Activated CD4-positive, alpha-beta T cell treated with anti-CD3 and anti-CD28 coated beads, Interleukin-2, amount 10 ng/mL, durations not matched to agents 7 days and 5 days (primary cell): Measurements from ENCODE around the gene SLC35G6. TPM values are rescaled to one million over a fixed set of nuclear protein-coding genes. Genes with fewer than 3 reads are reported as not detected.
A peak's percentile ranks its signal among the peaks of the same experiment; 100 is the strongest.

ENCODE experiments used
- CTCF ChIA-PET: fragments of 350-600 bp; sonication (Branson Sonifier 250); formaldehyde crosslinking; loops from one replicate; lab custom pipeline; 2021; ENCODE audit warnings: antibody characterized with exemption; lab: Charles Lee
- POLR2A ChIA-PET: fragments of 350-600 bp; sonication (Branson Sonifier 250); formaldehyde crosslinking; loops from one replicate; lab custom pipeline; 2021; ENCODE audit warnings: antibody characterized with exemption; lab: Charles Lee
- DNase-seq: peaks from one replicate; pipeline ENCODE4 v3.0.0-alpha.2; 2020
- H3K27ac Mint-ChIP-seq: one replicate; pipeline ENCODE4 v1.8.0; 2021; ENCODE audit warnings: mild to moderate bottlenecking, moderate library complexity, mixed read lengths
- H3K27me3 Mint-ChIP-seq: one replicate; pipeline ENCODE4 v1.8.0; 2021; ENCODE audit warnings: mixed read lengths
- H3K36me3 Mint-ChIP-seq: one replicate; pipeline ENCODE4 v1.8.0; 2021; ENCODE audit warnings: low read depth, mixed read lengths
- H3K4me1 Mint-ChIP-seq: one replicate; pipeline ENCODE4 v1.8.0; 2021; ENCODE audit warnings: mixed read lengths
- H3K4me3 Mint-ChIP-seq: one replicate; pipeline ENCODE4 v1.8.0; 2021; ENCODE audit warnings: mild to moderate bottlenecking, moderate library complexity, mixed read lengths
- H3K9me3 Mint-ChIP-seq: one replicate; pipeline ENCODE4 v1.8.0; 2021; ENCODE audit warnings: mixed read lengths
- total RNA-seq, 2 experiments: library from RNA; stranded (reverse); gene quantifications; one replicate each; pipeline ENCODE4 v1.2.3, GENCODE V29; 2021

Gene SLC35G6
- total RNA-seq, 2 experiments from 2014 or later: not detected

DNA sequence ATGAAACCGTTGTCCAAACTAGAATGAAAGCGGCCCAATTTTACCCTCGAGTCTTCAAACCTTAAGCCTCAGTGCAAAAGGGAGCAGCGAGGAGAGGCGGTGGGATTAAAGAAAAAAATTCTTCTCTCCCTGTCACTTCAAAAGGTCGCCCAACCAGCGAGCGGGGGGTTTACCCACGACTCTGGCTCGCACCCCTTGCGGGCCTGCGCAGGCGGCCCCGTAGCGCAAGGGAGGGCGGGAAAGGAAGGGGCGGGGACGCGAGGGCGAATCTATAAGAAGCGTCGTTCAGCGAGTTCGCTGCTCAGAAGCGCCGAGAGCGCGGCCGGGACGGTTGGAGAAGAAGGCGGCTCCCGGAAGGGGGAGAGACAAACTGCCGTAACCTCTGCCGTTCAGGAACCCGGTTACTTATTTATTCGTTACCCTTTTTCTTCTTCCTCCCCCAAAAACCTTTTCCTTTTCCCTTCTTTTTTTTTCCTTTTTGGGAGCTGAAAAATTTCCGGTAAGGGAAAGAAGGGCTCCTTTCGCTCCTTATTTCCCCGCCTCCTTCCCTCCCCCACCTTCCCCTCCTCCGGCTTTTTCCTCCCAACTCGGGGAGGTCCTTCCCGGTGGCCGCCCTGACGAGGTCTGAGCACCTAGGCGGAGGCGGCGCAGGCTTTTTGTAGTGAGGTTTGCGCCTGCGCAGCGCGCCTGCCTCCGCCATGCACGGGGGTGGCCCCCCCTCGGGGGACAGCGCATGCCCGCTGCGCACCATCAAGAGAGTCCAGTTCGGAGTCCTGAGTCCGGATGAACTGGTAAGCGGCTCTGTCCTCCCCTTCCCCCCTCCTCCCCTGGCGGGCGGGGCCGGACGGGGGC is 3.0 kb downstream of the SLC35G6 start, which contains the start of gene POLR2A:
TSS of gene POLR2A (plus strand) at position 300 of the 852 bp plus-strand sequence.
- Mint-ChIP-seq H3K4me1 (peaks cover 70% of the 10 kb centered on the region), H3K27ac (peak within 1 kb of the TSS; percentile 99), H3K4me3 (peak within 1 kb of the TSS; percentile 94), H3K36me3 (peaks cover 36% of the 10 kb centered on the region), H3K9me3 (no peaks in the 10 kb centered on the region), H3K27me3 (no peaks in the 10 kb centered on the region)
- ChIA-PET POLR2A (interaction anchor here (0.6 to 1.1 kb wide), 3 partner anchors 25 to 86 kb away, joined by 3 to 5 read pairs (median 3); no protein-coding TSS in a partner anchor), CTCF (interaction anchor here (1.2 to 2.1 kb wide), 2 partner anchors 48 to 76 kb away, joined by 4 to 7 read pairs; no protein-coding TSS in a partner anchor)
- peak; percentile 96 for DNase-seq

DNA sequence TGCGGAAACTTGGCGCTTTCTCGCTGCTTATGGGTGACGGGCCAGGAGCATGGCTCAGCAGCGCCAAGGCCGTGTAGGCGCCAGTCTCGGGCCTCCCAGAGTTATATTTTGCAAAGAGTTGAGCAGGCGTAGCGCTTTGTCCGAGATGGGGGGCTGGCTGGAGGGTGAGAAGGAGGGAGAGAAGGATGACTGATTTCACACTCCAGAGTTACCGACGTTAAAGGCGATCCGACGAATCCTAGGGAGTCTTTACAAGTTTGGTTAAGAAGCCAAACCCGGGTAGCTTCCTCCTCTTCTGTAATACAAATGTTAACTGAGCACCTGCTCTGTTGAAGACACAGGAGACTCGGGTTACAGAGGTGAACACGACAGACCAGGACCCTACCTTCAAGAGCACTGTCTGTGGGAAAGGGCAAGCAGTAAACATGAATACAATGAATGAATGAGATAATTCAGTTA is 3.7 kb downstream of the SLC35G6 start:
- CTCF ChIA-PET: interaction anchor here (0.6 to 2.1 kb wide), 5 partner anchors 11 to 76 kb away, joined by 4 to 10 read pairs (median 7); no protein-coding TSS in a partner anchor
- peaks cover 37% of the 10 kb centered on the region for H3K36me3 Mint-ChIP-seq
- H3K4me1 Mint-ChIP-seq: peaks cover 72% of the 10 kb centered on the region
- no peaks in the 10 kb centered on the region for H3K27me3 Mint-ChIP-seq
- no peak for DNase-seq
- POLR2A ChIA-PET: interaction anchor here (0.6 to 1.1 kb wide), 2 partner anchors 49 to 85 kb away, joined by 3 read pairs; no protein-coding TSS in a partner anchor
- H3K27ac Mint-ChIP-seq: peak overlapping the region; percentile 99
- H3K9me3 Mint-ChIP-seq: no peaks in the 10 kb centered on the region
- peak overlapping the region; percentile 94 for H3K4me3 Mint-ChIP-seq

DNA sequence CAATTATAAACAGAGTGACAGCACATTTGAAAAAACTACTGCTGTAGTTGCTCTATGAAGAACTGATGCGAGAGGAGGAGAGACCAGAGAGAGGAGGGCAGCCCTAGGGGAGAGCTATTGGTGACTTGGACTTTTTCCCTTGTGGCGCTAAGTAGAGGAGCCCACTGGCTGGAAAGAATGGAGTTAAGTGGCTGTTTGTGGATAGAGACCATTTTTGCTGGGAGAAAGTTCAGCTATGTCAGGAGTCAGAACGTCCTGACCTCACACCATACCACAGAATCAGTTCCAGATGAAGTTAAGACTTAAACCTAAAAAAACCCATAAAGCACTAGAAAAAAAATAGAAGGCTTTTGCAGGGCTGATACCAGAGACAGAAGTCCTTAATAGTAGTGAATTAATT is 4.9 kb downstream of the SLC35G6 start:
- Mint-ChIP-seq H3K27me3 (no peaks in the 10 kb centered on the region), H3K9me3 (no peaks in the 10 kb centered on the region), H3K36me3 (peaks cover 40% of the 10 kb centered on the region), H3K4me3 (peak overlapping the region; percentile 94), H3K4me1 (peaks cover 72% of the 10 kb centered on the region), H3K27ac (peak overlapping the region; percentile 25)
- ChIA-PET POLR2A (interaction anchor here (0.5 kb wide), 1 partner anchor 445 kb away, joined by 13 read pairs; no protein-coding TSS in a partner anchor), CTCF (interaction anchor here (0.9 to 2.1 kb wide), 7 partner anchors 9 to 130 kb away, joined by 3 to 10 read pairs (median 3); partner anchors contain the start of genes SPEM1 and TNFSF13)
- DNase-seq: no peak

DNA sequence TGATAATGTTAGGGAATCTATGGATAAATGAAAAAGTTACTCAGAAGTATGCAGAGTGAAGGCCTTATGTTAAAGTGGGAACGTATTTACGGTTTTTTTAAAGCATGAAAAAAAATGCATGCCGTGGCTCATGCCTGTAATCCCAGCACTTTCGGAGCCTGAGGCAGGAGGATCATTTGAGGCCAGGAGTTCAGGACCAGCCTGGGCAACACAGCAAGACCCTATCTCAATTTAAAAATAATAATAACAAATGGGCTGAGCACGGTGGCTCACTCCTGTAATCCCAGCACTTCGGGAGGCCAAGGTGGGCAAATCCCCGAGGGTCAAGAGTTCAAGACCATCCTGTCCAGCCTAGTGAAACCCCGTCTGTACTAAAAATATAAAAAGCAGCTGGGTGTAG is 8.9 kb downstream of the SLC35G6 start:
- no peak overlapping the region for H3K27ac Mint-ChIP-seq
- POLR2A ChIA-PET: interaction anchor here (0.6 kb wide), 1 partner anchor 46 kb away, joined by 3 read pairs; no protein-coding TSS in a partner anchor

DNA sequence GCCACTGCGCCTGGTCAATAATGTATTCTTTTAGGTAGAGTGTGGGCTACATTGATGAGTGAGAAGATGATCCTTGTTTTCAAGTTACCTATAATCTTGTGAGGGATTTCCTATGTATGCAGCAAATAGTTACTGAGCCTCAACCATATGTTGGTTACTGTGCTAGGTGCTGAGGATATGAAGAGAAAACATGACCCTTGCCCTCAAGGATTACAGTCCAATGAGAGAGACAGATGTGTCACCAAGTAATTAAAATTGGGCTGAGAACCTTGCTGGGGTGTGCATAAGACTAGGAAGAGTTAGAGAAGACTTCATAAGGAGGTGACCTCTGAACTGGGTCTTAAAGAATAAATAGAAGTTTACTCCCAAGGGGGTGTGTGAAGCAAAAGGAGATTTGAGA is 10.3 kb downstream of the SLC35G6 start:
- ChIA-PET POLR2A (no interaction called here), CTCF (no interaction called here)
- no peak overlapping the region for H3K4me3 Mint-ChIP-seq

More for the DNA sequence above, 8.9 kb downstream of the SLC35G6 start:
- Mint-ChIP-seq H3K9me3 (no peaks in the 10 kb centered on the region), H3K4me1 (peaks cover 63% of the 10 kb centered on the region), H3K4me3 (no peak overlapping the region), H3K36me3 (peaks cover 56% of the 10 kb centered on the region), H3K27me3 (no peaks in the 10 kb centered on the region)
- no peak for DNase-seq
- CTCF ChIA-PET: interaction anchor here (1.2 to 1.4 kb wide), 2 partner anchors 53 to 71 kb away, joined by 4 to 8 read pairs; no protein-coding TSS in a partner anchor

DNA sequence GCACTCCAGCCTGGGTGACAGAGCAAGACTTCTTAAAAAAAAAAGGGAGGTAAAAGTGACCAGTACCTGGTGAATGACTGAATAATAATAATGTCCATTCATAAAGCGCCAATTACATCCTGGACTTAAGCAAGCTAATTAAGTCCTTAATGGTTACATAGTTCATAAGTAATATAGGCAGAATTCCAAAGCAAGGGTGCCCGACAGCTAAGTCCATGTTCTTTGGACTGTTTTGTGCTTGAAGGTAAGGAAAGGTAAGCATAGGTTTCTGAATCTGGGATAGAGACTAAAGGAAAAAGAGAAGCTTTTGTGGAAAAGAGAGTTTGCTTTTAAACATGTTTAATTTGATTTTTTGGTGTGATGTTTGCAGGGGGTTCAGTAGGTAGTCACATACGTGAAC is 12.7 kb downstream of the SLC35G6 start:
- Mint-ChIP-seq H3K9me3 (no peaks in the 10 kb centered on the region), H3K4me1 (peaks cover 37% of the 10 kb centered on the region), H3K27me3 (no peaks in the 10 kb centered on the region), H3K4me3 (no peak overlapping the region), H3K27ac (no peak overlapping the region), H3K36me3 (peaks cover 65% of the 10 kb centered on the region)
- ChIA-PET CTCF (interaction anchor here (2.6 kb wide), 1 partner anchor 57 kb away, joined by 10 read pairs; no protein-coding TSS in a partner anchor), POLR2A (no interaction called here)
- no peak for DNase-seq

More for the DNA sequence above, 10.3 kb downstream of the SLC35G6 start:
- peaks cover 57% of the 10 kb centered on the region for H3K4me1 Mint-ChIP-seq
- H3K27ac Mint-ChIP-seq: no peak overlapping the region
- no peaks in the 10 kb centered on the region for H3K9me3 Mint-ChIP-seq
- H3K36me3 Mint-ChIP-seq: peaks cover 60% of the 10 kb centered on the region
- no peaks in the 10 kb centered on the region for H3K27me3 Mint-ChIP-seq
- no peak for DNase-seq

DNA sequence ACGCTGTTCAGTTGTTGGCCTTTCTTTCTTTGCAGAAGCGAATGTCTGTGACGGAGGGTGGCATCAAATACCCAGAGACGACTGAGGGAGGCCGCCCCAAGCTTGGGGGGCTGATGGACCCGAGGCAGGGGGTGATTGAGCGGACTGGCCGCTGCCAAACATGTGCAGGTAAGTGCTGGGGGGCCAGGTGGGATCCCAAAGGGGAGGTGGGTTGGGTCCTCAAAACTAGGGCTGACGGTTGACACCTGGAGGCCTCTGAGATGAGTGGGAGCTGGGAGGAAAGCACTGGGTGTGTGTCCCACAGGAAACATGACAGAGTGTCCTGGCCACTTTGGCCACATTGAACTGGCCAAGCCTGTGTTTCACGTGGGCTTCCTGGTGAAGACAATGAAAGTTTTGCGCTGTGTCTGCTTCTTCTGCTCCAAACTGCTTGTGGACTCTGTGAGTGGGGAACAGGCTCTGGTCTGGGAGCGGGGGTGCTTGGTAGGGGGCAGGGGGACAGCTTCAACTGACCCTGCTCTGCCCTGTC is 14.7 kb downstream of the SLC35G6 start:
- no peak overlapping the region for H3K4me3 Mint-ChIP-seq
- no peaks in the 10 kb centered on the region for H3K27me3 Mint-ChIP-seq
- H3K4me1 Mint-ChIP-seq: peaks cover 22% of the 10 kb centered on the region
- ChIA-PET CTCF (interaction anchor here (1.0 to 2.6 kb wide), 4 partner anchors 10 to 60 kb away, joined by 4 to 10 read pairs (median 6); no protein-coding TSS in a partner anchor), POLR2A (no interaction called here)
- H3K9me3 Mint-ChIP-seq: no peaks in the 10 kb centered on the region
- H3K36me3 Mint-ChIP-seq: peaks cover 68% of the 10 kb centered on the region
- no peak for DNase-seq
- H3K27ac Mint-ChIP-seq: no peak overlapping the region

DNA sequence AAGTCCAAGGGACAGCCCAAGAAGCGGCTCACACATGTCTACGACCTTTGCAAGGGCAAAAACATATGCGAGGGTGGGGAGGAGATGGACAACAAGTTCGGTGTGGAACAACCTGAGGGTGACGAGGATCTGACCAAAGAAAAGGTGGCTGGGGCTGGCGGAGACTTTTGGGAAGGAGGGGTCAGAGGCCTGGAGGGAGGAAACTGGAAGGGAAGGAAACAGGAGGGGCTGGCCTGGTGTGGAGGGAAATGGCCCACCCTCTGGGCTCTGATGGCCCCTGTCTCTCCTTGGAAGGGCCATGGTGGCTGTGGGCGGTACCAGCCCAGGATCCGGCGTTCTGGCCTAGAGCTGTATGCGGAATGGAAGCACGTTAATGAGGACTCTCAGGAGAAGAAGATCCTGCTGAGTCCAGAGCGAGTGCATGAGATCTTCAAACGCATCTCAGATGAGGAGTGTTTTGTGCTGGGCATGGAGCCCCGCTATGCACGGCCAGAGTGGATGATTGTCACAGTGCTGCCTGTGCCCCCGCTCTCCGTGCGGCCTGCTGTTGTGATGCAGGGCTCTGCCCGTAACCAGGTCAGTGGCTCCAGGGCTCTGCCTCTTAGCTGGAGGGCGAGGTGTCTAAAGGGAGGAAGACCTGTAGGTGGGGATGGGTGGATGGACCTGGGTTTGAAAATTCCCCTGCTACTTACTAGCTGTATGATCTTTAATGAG is 15.4 kb downstream of the SLC35G6 start:
- no peak for DNase-seq
- Mint-ChIP-seq H3K9me3 (no peaks in the 10 kb centered on the region), H3K36me3 (peaks cover 72% of the 10 kb centered on the region), H3K27me3 (no peaks in the 10 kb centered on the region), H3K27ac (no peak overlapping the region), H3K4me3 (no peak overlapping the region), H3K4me1 (peaks cover 19% of the 10 kb centered on the region)
- ChIA-PET POLR2A (no interaction called here), CTCF (interaction anchor here (1.0 to 2.6 kb wide), 6 partner anchors 11 to 190 kb away, joined by 3 to 10 read pairs (median 4); partner anchors contain the start of gene TP53)

DNA sequence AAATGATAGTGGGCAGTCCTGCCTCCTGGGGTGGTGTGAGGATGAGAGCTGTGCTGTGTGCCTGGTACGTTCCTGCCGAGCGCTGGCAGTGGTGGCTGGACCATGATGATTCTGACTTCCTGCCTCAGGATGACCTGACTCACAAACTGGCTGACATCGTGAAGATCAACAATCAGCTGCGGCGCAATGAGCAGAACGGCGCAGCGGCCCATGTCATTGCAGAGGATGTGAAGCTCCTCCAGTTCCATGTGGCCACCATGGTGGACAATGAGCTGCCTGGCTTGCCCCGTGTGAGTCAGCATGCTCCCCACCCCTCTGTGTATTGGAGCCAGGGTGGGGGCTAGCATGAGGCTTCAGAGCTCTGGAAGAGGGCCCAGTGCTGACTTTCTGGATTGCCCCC is 16.0 kb downstream of the SLC35G6 start:
- ChIA-PET POLR2A (no interaction called here), CTCF (interaction anchor here (1.0 to 2.1 kb wide), 4 partner anchors 10 to 190 kb away, joined by 3 to 5 read pairs (median 4); partner anchors contain the start of gene TP53)
- Mint-ChIP-seq H3K36me3 (peaks cover 75% of the 10 kb centered on the region), H3K4me3 (no peak overlapping the region), H3K9me3 (no peaks in the 10 kb centered on the region), H3K4me1 (peaks cover 15% of the 10 kb centered on the region), H3K27me3 (no peaks in the 10 kb centered on the region), H3K27ac (no peak overlapping the region)
- DNase-seq: no peak

DNA sequence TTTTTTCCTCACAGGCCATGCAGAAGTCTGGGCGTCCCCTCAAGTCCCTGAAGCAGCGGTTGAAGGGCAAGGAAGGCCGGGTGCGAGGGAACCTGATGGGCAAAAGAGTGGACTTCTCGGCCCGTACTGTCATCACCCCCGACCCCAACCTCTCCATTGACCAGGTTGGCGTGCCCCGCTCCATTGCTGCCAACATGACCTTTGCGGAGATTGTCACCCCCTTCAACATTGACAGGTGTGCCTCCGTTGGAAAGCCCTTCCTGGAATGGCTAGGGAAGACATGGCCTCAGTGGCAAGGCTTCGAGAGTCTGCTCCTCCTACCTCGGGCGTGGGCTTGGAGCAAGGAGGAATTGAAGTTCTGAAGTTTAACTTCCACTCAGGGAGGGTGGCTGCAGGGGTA is 16.4 kb downstream of the SLC35G6 start:
- Mint-ChIP-seq H3K4me1 (peaks cover 14% of the 10 kb centered on the region), H3K36me3 (peaks cover 77% of the 10 kb centered on the region), H3K27ac (no peak overlapping the region), H3K27me3 (no peaks in the 10 kb centered on the region), H3K9me3 (no peaks in the 10 kb centered on the region), H3K4me3 (no peak overlapping the region)
- no peak for DNase-seq
- POLR2A ChIA-PET: no interaction called here
- CTCF ChIA-PET: interaction anchor here (1.4 to 2.1 kb wide), 4 partner anchors 16 to 189 kb away, joined by 3 to 5 read pairs (median 3); partner anchors contain the start of gene TP53

DNA sequence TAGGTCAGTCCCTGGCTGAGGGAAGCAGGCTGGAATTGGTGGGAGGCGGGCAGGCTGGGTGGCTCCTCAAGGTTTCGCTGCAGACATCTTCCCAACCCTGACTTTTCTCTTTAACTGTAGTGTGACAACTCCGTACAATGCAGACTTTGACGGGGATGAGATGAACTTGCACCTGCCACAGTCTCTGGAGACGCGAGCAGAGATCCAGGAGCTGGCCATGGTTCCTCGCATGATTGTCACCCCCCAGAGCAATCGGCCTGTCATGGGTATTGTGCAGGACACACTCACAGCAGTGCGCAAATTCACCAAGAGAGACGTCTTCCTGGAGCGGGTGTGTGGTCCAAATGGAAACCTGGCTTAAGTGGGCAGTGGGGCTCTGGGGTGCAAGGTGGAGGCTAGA is 17.9 kb downstream of the SLC35G6 start:
- no peaks in the 10 kb centered on the region for H3K27me3 Mint-ChIP-seq
- H3K4me1 Mint-ChIP-seq: peaks cover 4% of the 10 kb centered on the region
- no peak overlapping the region for H3K27ac Mint-ChIP-seq
- ChIA-PET POLR2A (no interaction called here), CTCF (interaction anchor here (1.5 kb wide), 1 partner anchor 62 kb away, joined by 3 read pairs; no protein-coding TSS in a partner anchor)
- H3K36me3 Mint-ChIP-seq: peaks cover 78% of the 10 kb centered on the region
- no peak for DNase-seq
- no peaks in the 10 kb centered on the region for H3K9me3 Mint-ChIP-seq
- no peak overlapping the region for H3K4me3 Mint-ChIP-seq

DNA sequence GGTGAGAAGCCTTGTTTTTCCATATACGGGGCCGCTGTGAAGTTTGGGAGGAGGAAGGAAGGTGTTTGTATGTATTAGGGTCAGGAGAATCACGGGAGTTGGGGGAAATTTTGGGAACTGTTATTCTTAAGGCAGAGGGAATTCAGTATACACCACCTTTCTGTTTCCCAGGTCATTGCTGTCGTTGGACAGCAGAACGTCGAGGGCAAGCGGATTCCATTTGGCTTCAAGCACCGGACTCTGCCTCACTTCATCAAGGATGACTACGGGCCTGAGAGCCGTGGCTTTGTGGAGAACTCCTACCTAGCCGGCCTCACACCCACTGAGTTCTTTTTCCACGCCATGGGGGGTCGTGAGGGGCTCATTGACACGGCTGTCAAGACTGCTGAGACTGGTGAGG is 20.5 kb downstream of the SLC35G6 start:
- ChIA-PET POLR2A (no interaction called here), CTCF (interaction anchor here (1.7 kb wide), 1 partner anchor 12 kb away, joined by 6 read pairs; no protein-coding TSS in a partner anchor)
- no peaks in the 10 kb centered on the region for H3K4me1 Mint-ChIP-seq
- no peaks in the 10 kb centered on the region for H3K9me3 Mint-ChIP-seq
- no peak overlapping the region for H3K27ac Mint-ChIP-seq
- H3K4me3 Mint-ChIP-seq: no peak overlapping the region
- H3K36me3 Mint-ChIP-seq: peaks cover 76% of the 10 kb centered on the region
- H3K27me3 Mint-ChIP-seq: no peaks in the 10 kb centered on the region
- no peak for DNase-seq
